ENCODE data around the gene AKT1S1.

The AKT1S1 gene

GRCh38 chr19:49890349-49891311 lies 13.5 kb upstream of the AKT1S1 start:
- ChIA-PET POLR2A (interaction anchor here (0.7 to 2.6 kb wide), 9 partner anchors 8 to 40 kb away, joined by 3 to 11 read pairs (median 4); partner anchors contain the start of genes AKT1S1, ATF5, NUP62 and PTOV1), CTCF (no interaction called here)
- peak; percentile 84 for DNase-seq (ENCODE audit: extremely low spot score)
- no peak for TF ChIP-seq HDGF (IDR thresholded peaks at IDR 0.05; ENCODE audit: borderline replicate concordance)
- TF ChIP-seq L3MBTL2 (conservative IDR thresholded peaks at IDR 0.05), result peak; percentile 4

- TF ChIP-seq ARNT (IDR thresholded peaks at IDR 0.05) (peak; percentile 40; the same call in 1 of the 2 replicates), CTBP1 (IDR thresholded peaks at IDR 0.05; ENCODE audit: borderline replicate concordance) (peak; percentile 42; the same call in 1 of the 2 replicates), ELF4 (IDR thresholded peaks at IDR 0.05) (no peak), L3MBTL2 (conservative IDR thresholded peaks at IDR 0.05) (peak; percentile 100), PKNOX1 (IDR thresholded peaks at IDR 0.05) (peak; percentile 30; the same call in 1 of the 2 replicates)
- DNase-seq (ENCODE audit: extremely low spot score), result peak; percentile 85
- ChIA-PET CTCF (no interaction called here), POLR2A (interaction anchor here (1.1 to 2.6 kb wide), 4 partner anchors 12 to 40 kb away, joined by 4 to 11 read pairs (median 5); partner anchors contain the start of genes AKT1S1, ATF5, NUP62 and TBC1D17)
Measured at GRCh38 chr19:49889687-49890348, 12.7 kb upstream of the AKT1S1 start.

- DNase-seq (ENCODE audit: extremely low spot score), result no peak
- CTCF ChIA-PET, result no interaction called here
- TF ChIP-seq BHLHE40 (IDR thresholded peaks at IDR 0.05; ENCODE audit: borderline replicate concordance), result no peak
- no peak for TF ChIP-seq LEF1 (IDR thresholded peaks at IDR 0.05; ENCODE audit: borderline replicate concordance)
- no peak for TF ChIP-seq L3MBTL2 (conservative IDR thresholded peaks at IDR 0.05)
- TF ChIP-seq TARDBP (IDR thresholded peaks at IDR 0.05), result no peak
- no peak for TF ChIP-seq FOXK2 (IDR thresholded peaks at IDR 0.05)
- no peak for TF ChIP-seq ARNT (IDR thresholded peaks at IDR 0.05)
- no peak for TF ChIP-seq PKNOX1 (IDR thresholded peaks at IDR 0.05)
- no peak for TF ChIP-seq ELF4 (IDR thresholded peaks at IDR 0.05)
- no peak for TF ChIP-seq CTBP1 (IDR thresholded peaks at IDR 0.05; ENCODE audit: borderline replicate concordance)
- TF ChIP-seq NFRKB (IDR thresholded peaks at IDR 0.05), result no peak
- TF ChIP-seq SUZ12 (IDR thresholded peaks at IDR 0.05), result no peak
- no peak for TF ChIP-seq FOXA1 (IDR thresholded peaks at IDR 0.05)
- no peak for TF ChIP-seq HDGF (IDR thresholded peaks at IDR 0.05; ENCODE audit: borderline replicate concordance)
- TF ChIP-seq SP1 (IDR thresholded peaks at IDR 0.05), result no peak
- POLR2A ChIA-PET, result no interaction called here
Measured at GRCh38 chr19:49889038-49889686, 12.0 kb upstream of the AKT1S1 start.

DNA sequence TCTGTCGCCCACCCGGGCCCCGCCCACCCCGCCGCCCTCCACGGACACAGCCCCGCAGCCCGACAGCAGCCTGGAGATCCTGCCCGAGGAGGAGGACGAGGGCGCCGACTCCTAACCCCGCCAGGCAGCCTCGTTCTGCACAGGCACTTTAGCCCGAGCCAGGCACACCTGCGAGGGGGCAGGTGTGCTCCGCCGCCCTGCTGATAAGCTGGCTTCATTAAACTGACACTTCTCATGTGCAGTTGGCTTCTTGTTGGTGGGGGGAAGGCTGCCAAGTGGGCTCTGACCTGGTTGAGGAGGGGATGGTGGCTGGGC lies 11.3 kb upstream of the AKT1S1 start:
- no peak for TF ChIP-seq L3MBTL2 (conservative IDR thresholded peaks at IDR 0.05)
- no peak for TF ChIP-seq CTBP1 (IDR thresholded peaks at IDR 0.05; ENCODE audit: borderline replicate concordance)
- no peak for TF ChIP-seq ZNF384 (IDR thresholded peaks at IDR 0.05)
- TF ChIP-seq PKNOX1 (IDR thresholded peaks at IDR 0.05), result no peak
- TF ChIP-seq HDGF (IDR thresholded peaks at IDR 0.05; ENCODE audit: borderline replicate concordance), result no peak
- no peak for TF ChIP-seq FOXK2 (IDR thresholded peaks at IDR 0.05)
- TF ChIP-seq ELF4 (IDR thresholded peaks at IDR 0.05), result no peak
- no peak for TF ChIP-seq TARDBP (IDR thresholded peaks at IDR 0.05)
- TF ChIP-seq FOXA1 (IDR thresholded peaks at IDR 0.05), result no peak
- TF ChIP-seq SP1 (IDR thresholded peaks at IDR 0.05), result no peak
- TF ChIP-seq BHLHE40 (IDR thresholded peaks at IDR 0.05; ENCODE audit: borderline replicate concordance), result no peak
- TF ChIP-seq SUZ12 (IDR thresholded peaks at IDR 0.05), result no peak
- no peak for TF ChIP-seq ARNT (IDR thresholded peaks at IDR 0.05)
- no peak for TF ChIP-seq LEF1 (IDR thresholded peaks at IDR 0.05; ENCODE audit: borderline replicate concordance)
- TF ChIP-seq NFRKB (IDR thresholded peaks at IDR 0.05), result no peak
- TF ChIP-seq FOXM1 (IDR thresholded peaks at IDR 0.05; ENCODE audit: borderline replicate concordance), result no peak

DNA sequence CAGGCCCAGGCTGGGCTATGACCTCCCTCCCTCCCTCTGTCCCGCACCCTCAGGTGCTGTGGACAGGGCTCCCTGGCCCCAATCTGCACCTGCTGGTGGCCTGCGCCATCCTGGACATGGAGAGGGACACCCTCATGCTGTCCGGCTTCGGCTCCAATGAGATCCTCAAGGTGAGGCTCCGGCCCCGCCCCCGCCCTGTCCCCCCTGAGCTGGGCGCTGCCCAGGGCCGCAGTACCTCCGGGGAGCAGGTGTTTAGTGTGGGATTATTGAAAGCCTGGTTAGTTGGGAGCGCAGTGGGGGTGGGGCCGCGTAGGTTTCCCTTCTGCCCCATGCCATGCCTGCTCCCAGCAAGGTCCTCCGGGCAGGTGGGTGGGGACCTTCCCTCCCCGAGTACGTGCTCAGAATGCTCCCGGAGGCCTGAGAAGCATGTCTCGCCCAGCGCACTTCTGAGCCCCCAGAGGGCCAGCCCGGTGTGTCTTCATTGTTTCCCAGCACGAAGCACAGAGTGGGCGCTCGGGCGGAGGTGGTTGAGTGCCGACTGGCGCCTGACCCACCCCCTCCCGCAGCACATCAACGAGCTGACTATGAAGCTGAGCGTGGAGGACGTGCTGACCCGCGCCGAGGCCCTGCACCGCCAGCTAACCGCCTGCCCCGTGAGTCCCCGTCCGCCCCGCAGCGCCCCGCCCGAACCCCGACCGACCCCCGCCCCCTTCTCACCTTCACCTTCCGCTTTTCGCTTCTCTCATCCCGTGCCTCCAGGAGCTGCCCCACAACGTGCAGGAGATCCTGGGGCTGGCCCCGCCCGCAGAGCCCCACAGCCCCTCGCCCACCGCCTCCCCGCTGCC lies 10.7 kb upstream of the AKT1S1 start:
- ChIA-PET CTCF (no interaction called here), POLR2A (no interaction called here)
- TF ChIP-seq CTBP1 (IDR thresholded peaks at IDR 0.05; ENCODE audit: borderline replicate concordance) (no peak), FOXM1 (IDR thresholded peaks at IDR 0.05; ENCODE audit: borderline replicate concordance) (no peak), SP1 (IDR thresholded peaks at IDR 0.05) (no peak), L3MBTL2 (conservative IDR thresholded peaks at IDR 0.05) (no peak), HDGF (IDR thresholded peaks at IDR 0.05; ENCODE audit: borderline replicate concordance) (no peak), NFRKB (IDR thresholded peaks at IDR 0.05) (no peak)
- DNase-seq (ENCODE audit: extremely low spot score), result no peak

More for the DNA sequence above, 11.3 kb upstream of the AKT1S1 start:
- ChIA-PET CTCF (no interaction called here), POLR2A (no interaction called here)
- DNase-seq (ENCODE audit: extremely low spot score), result no peak

Measured in HEK293T (cell line).